Upper lobe of left lung (tissue), 6 donors: ENCODE results near the gene TADA2A. TPM values are rescaled to one million over a fixed set of nuclear protein-coding genes. Genes with fewer than 3 reads are reported as not detected.

ENCODE experiments used
- ATAC-seq, 2 donors: fragments of 200-7000 bp; cut with Tn5 transposase; one replicate each; pipeline ENCODE4 v1.9.1; 2022; ENCODE audit warnings: mild to moderate bottlenecking in 2 of 2, moderate library complexity in 2 of 2; ENCODE audit not compliant: low FRiP score in 2 of 2
- DNase-seq, 2 donors: peaks; one replicate each; pipeline ENCODE4 v3.0.0-alpha.2; 2019 to 2020
- H3K27ac ChIP-seq, 4 donors: fragments of 200-600 bp; sonication (generic); one replicate each; pipeline ENCODE4 v1.5.1; 2016 to 2019
- H3K27me3 ChIP-seq, 4 donors: fragments of 200-600 bp; sonication (generic); one replicate each; pipeline ENCODE4 v1.5.1; 2017 to 2019
- H3K36me3 ChIP-seq, 4 donors: fragments of 200-600 bp; sonication (generic); one replicate each; pipeline ENCODE4 v1.5.1; 2016 to 2019
- H3K4me1 ChIP-seq, 4 donors: fragments of 200-600 bp; sonication (generic); one replicate each; pipeline ENCODE4 v1.5.1; 2018 to 2019
- H3K4me3 ChIP-seq, 4 donors: fragments of 200-600 bp; sonication (generic); one replicate each; pipeline ENCODE4 v1.5.1; 2017 to 2019; ENCODE audit warnings: mild to moderate bottlenecking in 2 of 4, moderate library complexity in 1 of 4
- H3K9me3 ChIP-seq, 4 donors: fragments of 200-600 bp; sonication (generic); one replicate each; pipeline ENCODE4 v1.5.1; 2018 to 2019
- EP300 ChIP-seq, 4 donors: sonication (generic); formaldehyde crosslinking; IDR thresholded peaks; one replicate each; pipeline ENCODE4 v1.5.1; 2017; ENCODE audit warnings: antibody characterized with exemption in 4 of 4, control low read depth in 2 of 4
- POLR2A ChIP-seq, 4 donors: fragments of 450-650 bp; IDR thresholded peaks; one replicate each; pipeline ENCODE4 v1.5.1; 2016 to 2017; ENCODE audit warnings: antibody characterized with exemption in 4 of 4, mild to moderate bottlenecking in 2 of 4
- POLR2AphosphoS5 ChIP-seq, 2 donors: sonication (generic); formaldehyde crosslinking; IDR thresholded peaks; one replicate each; pipeline ENCODE4 v1.5.1; 2017; ENCODE audit warnings: antibody characterized with exemption in 2 of 2
- WGBS, 2 donors: methylation state at CpG; one replicate each; pipeline ENCODE4 v1.1.5; 2017 to 2018; 5-methylcytosine and 5-hydroxymethylcytosine counted together
- total RNA-seq, 6 donors: library from RNA; depleted of rRNA in 4 of 6; stranded (reverse); fragments of >200 nt in 4 of 6; gene quantifications; one replicate each; pipeline versions ENCODE4 v1.1.0 to v1.2.1, GENCODE V29; 2016 to 2021
- TF ChIP-seq, protein P1 (sequence below), 6 experiments: fragments of 450-650 bp in 4 of 6; fragments of 200-600 bp in 2 of 6; sonication (generic) in 2 of 6; IDR thresholded peaks; one replicate each; pipeline ENCODE4 v1.5.1; 2016 to 2019; ENCODE audit warnings: antibody characterized with exemption in 6 of 6
- donor health status: DM: no; HTN: no; CAD: no; lungs with moderate emphysema.
- donor health status: DM: no; HTN: yes; CAD: no; lungs with severe emphysema.

TADA2A gene
- total RNA-seq, 6 donors from 2014 or later, result 9.8 to 37.7 (median 22.7) TPM

- no peaks in the 10 kb centered on the region for H3K4me1 ChIP-seq
- ATAC-seq (no peak), DNase-seq (no peak)
- H3K4me3 ChIP-seq, result no peak overlapping the region
- no peak overlapping the region for H3K27ac ChIP-seq
- peaks cover 9 to 82% (median 53%) of the 10 kb centered on the region in 4 donors for H3K36me3 ChIP-seq
- WGBS, 2 donors, result 89 to 95% methylated on average over 8 of the region's 8 CpGs
- H3K9me3 ChIP-seq, result no peaks in the 10 kb centered on the region
- TF ChIP-seq EP300 (IDR thresholded peaks at IDR 0.05), result no peak
- TF ChIP-seq POLR2A (IDR thresholded peaks at IDR 0.05), result no peak
- TF ChIP-seq, protein P1, sequence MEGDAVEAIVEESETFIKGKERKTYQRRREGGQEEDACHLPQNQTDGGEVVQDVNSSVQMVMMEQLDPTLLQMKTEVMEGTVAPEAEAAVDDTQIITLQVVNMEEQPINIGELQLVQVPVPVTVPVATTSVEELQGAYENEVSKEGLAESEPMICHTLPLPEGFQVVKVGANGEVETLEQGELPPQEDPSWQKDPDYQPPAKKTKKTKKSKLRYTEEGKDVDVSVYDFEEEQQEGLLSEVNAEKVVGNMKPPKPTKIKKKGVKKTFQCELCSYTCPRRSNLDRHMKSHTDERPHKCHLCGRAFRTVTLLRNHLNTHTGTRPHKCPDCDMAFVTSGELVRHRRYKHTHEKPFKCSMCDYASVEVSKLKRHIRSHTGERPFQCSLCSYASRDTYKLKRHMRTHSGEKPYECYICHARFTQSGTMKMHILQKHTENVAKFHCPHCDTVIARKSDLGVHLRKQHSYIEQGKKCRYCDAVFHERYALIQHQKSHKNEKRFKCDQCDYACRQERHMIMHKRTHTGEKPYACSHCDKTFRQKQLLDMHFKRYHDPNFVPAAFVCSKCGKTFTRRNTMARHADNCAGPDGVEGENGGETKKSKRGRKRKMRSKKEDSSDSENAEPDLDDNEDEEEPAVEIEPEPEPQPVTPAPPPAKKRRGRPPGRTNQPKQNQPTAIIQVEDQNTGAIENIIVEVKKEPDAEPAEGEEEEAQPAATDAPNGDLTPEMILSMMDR (IDR thresholded peaks at IDR 0.05), result no peak
- no peak for TF ChIP-seq POLR2AphosphoS5 (IDR thresholded peaks at IDR 0.05)
- H3K27me3 ChIP-seq, result no peaks in the 10 kb centered on the region
Measured at GRCh38 chr17:37520174-37520573, 113.5 kb downstream of the TADA2A start.

GRCh38 chr17:37521821-37522220, 115.1 kb downstream of the TADA2A start:
- no peak for ATAC-seq
- no peaks in the 10 kb centered on the region for H3K4me1 ChIP-seq

DNA sequence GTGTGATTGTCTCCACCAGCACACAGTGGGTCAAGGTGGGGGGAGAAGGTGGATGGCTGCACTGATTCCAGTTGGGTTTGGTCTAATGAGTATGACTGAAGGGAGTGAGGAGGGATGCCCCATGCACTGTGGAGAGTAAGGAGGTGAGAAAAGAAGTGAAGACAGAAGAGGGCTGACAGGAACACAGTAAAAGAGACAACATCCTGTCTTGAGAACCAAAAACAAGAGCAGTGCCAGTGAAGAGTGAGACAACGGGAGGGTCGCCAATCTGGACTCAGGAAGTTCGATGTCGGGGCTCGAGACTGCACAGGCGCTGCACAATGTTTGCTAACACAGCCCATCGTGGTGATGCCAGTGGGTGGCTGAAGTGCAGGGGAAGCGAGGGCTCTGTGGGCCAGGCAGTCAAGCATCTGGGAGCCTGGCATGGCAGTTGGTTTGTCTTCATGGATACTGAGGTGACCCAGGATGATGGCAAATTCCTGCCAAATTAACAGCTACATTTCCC, 117.1 kb downstream of the TADA2A start:
- Histone ChIP-seq H3K27ac (no peak overlapping the region), H3K4me1 (no peaks in the 10 kb centered on the region), H3K9me3 (no peaks in the 10 kb centered on the region), H3K27me3 (no peaks in the 10 kb centered on the region), H3K36me3 (peaks cover 12 to 82% (median 35%) of the 10 kb centered on the region in 4 donors), H3K4me3 (no peak overlapping the region)
- WGBS, 2 donors, result 70 to 83% methylated on average over 8 of the region's 8 CpGs
- no peak for ATAC-seq
- TF ChIP-seq EP300 (IDR thresholded peaks at IDR 0.05), result no peak
- TF ChIP-seq, protein P1 (IDR thresholded peaks at IDR 0.05), result no peak
- TF ChIP-seq POLR2AphosphoS5 (IDR thresholded peaks at IDR 0.05), result no peak
- TF ChIP-seq POLR2A (IDR thresholded peaks at IDR 0.05), result no peak
- DNase-seq, result no peak

More at GRCh38 chr17:37521821-37522220, 115.1 kb downstream of the TADA2A start:
- WGBS, 2 donors, result 92% methylated on average over 5 of the region's 5 CpGs
- no peak overlapping the region for H3K4me3 ChIP-seq
- no peak for TF ChIP-seq POLR2A (IDR thresholded peaks at IDR 0.05)
- no peak for TF ChIP-seq EP300 (IDR thresholded peaks at IDR 0.05)
- no peak for TF ChIP-seq POLR2AphosphoS5 (IDR thresholded peaks at IDR 0.05)
- TF ChIP-seq, protein P1 (IDR thresholded peaks at IDR 0.05), result no peak
- no peak for DNase-seq
- no peaks in the 10 kb centered on the region for H3K27me3 ChIP-seq
- H3K36me3 ChIP-seq, result peaks cover 9 to 82% (median 49%) of the 10 kb centered on the region in 4 donors
- no peaks in the 10 kb centered on the region for H3K9me3 ChIP-seq
- no peak overlapping the region for H3K27ac ChIP-seq

DNA sequence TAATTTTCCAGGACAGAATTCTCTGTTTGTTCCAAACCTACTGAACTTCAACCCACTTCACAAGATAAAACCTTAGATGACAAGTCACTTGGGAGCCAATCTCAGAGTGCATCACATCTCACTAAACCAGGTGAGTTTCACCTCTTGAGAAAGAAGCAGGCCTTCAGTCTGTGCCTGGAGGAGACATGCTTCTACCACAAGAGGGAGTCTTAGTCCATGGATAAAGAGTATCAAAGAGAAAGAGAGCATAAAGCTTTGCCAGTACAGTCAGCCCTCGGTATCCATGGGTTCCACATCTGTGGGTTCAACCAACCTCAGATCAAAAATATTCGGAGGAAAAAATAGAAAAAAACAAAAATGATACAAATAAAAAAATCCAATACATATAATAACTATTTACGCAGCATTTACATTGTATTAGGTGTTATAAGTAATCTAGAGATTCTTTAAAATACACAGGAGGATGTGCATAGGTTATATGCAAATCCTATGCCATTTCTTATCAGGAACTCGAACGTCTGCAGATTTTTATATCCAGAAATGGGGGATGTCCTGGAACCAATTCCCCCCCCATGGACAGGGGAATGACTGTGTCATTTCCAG, 120.7 kb downstream of the TADA2A start:
- H3K4me3 ChIP-seq, result no peak overlapping the region
- DNase-seq (no peak), ATAC-seq (peak in 1 of 2 donors; percentile 16)
- TF ChIP-seq EP300 (IDR thresholded peaks at IDR 0.05) (no peak), POLR2AphosphoS5 (IDR thresholded peaks at IDR 0.05) (no peak), POLR2A (IDR thresholded peaks at IDR 0.05) (no peak)
- TF ChIP-seq, protein P1 (IDR thresholded peaks at IDR 0.05), result peak in 4 of 6 experiments; percentile 38 to 55 (median 43)
- WGBS, 2 donors, result 72 to 77% methylated on average over 5 of the region's 5 CpGs
- no peaks in the 10 kb centered on the region for H3K27me3 ChIP-seq
- no peaks in the 10 kb centered on the region for H3K9me3 ChIP-seq
- H3K4me1 ChIP-seq, result no peaks in the 10 kb centered on the region
- H3K36me3 ChIP-seq, result peaks cover 16 to 84% (median 42%) of the 10 kb centered on the region in 4 donors
- H3K27ac ChIP-seq, result no peak overlapping the region

Other genes with a start within 250 kb of the TADA2A start
- not detected for gene C17orf78, start 30.9 kb upstream of the TADA2A start, total RNA-seq
- 100 to 1,000 TPM in 3 of 6 donors, 10 to 100 TPM in 3; 55.7 to 129 (median 91.9) TPM for gene ACACA, start 50 bp upstream of the TADA2A start, total RNA-seq
- gene DUSP14, start 83.0 kb downstream of the TADA2A start, total RNA-seq, result 10 to 100 TPM in 3 of 6 donors, 1 to 10 TPM in 3; 4.2 to 40.0 (median 9.4) TPM
- gene SYNRG, start 202.5 kb downstream of the TADA2A start, total RNA-seq, result 10 to 100 TPM; 25.2 to 58.7 (median 43.8) TPM
- 10 to 100 TPM in 5 of 6 donors, 1 to 10 TPM in 1; 9.0 to 24.9 (median 14.2) TPM for gene DDX52, start 236.6 kb downstream of the TADA2A start, total RNA-seq